ENCODE data around the gene SPECC1. TPM values are rescaled to one million over a fixed set of nuclear protein-coding genes. Genes with fewer than 3 reads are reported as not detected.

The SPECC1 gene
- total and polyA plus RNA-seq, 9 of the 15 experiments (the other 6 are each of a cell fraction or from before 2014, with no cell fraction given): 2.4 to 19.6 (median 14.7) TPM

- in situ Hi-C loops (cut with MboI): no loop called here
- Histone ChIP-seq H3K9me3 (replicated peaks; ENCODE audit: control insufficient read depth, insufficient read depth, low read depth, low read length) (no peaks in the 10 kb centered on the region), H3K4me3 (no peak overlapping the region), H3K4me1 (replicated peaks in 1 of 2; ENCODE audit: control insufficient read depth in 2 of 2, insufficient read depth in 2 of 2, low read length in 2 of 2) (no peaks in the 10 kb centered on the region), H2AFZ (ENCODE audit: low read depth, low read length) (no peak overlapping the region), H3K79me2 (ENCODE audit: control insufficient read depth, insufficient read depth, low read length) (no peaks in the 10 kb centered on the region), H3K27ac (ENCODE audit: extremely low read depth, low read depth, low read length) (no peak overlapping the region), H3K9me1 (ENCODE audit: control insufficient read depth, insufficient read depth, low read length) (no peaks in the 10 kb centered on the region), H4K20me1 (replicated peaks; ENCODE audit: control insufficient read depth, insufficient read depth, low read length) (no peaks in the 10 kb centered on the region), H3K27me3 (ENCODE audit: control insufficient read depth in 2 of 2, insufficient read depth in 2 of 2, low read length in 2 of 2) (no peaks in the 10 kb centered on the region), H3K4me2 (ENCODE audit: insufficient read depth, low read length) (no peak overlapping the region), H3K36me3 (ENCODE audit: control insufficient read depth, insufficient read depth, low read length) (no peaks in the 10 kb centered on the region), H3K9ac (ENCODE audit: insufficient read depth in 1 of 2, low read depth in 2 of 2, low read length in 2 of 2) (no peak overlapping the region)
- POLR2A ChIA-PET: no interaction called here
- intact Hi-C loops (cut with micrococcal nuclease): no loop called here
- no TSS peak for BruUV-seq (replicated peaks)
- DNase-seq (ENCODE audit: extremely low read depth in 1 of 4, low spot score in 3 of 4) (no peak), FAIRE-seq (no peak), ATAC-seq (no peak)
- 90% methylated on average over 6 of the region's 9 CpGs for WGBS (ENCODE audit: insufficient coverage, low coverage, missing lambda C conversion rate)
- TF ChIP-seq ZNF41 (CRISPR knock-in tag; conservative IDR thresholded peaks at IDR 0.05) (no peak), KDM4B (IDR thresholded peaks at IDR 0.05; ENCODE audit: borderline replicate concordance in 2 of 2, low read depth in 1 of 2) (no peak), FIP1L1 (IDR thresholded peaks at IDR 0.05; ENCODE audit: low read depth, low read length, poor library complexity, severe bottlenecking) (no peak), RBM17 (IDR thresholded peaks at IDR 0.05; ENCODE audit: borderline replicate concordance, low read depth, low read length) (no peak), DACH1 (IDR thresholded peaks at IDR 0.05; ENCODE audit: partially characterized antibody) (no peak), MED1 (CRISPR knock-in tag; IDR thresholded peaks at IDR 0.05; ENCODE audit: borderline replicate concordance) (no peak), ELK3 (CRISPR knock-in tag; IDR thresholded peaks at IDR 0.05) (no peak), ZKSCAN3 (CRISPR knock-in tag; IDR thresholded peaks at IDR 0.05) (no peak), ETS1 (conservative IDR thresholded peaks at IDR 0.05; ENCODE audit: control insufficient read depth, low read depth, low read length) (no peak), ZNF146 (CRISPR knock-in tag; IDR thresholded peaks at IDR 0.05; ENCODE audit: unreplicated experiment) (no peak), ZNF12 (CRISPR knock-in tag; IDR thresholded peaks at IDR 0.05) (no peak)
- CTCF ChIA-PET (ENCODE audit: low intra/inter-chr PET ratio): no interaction called here
Observed at GRCh38 chr17:20300436-20300934, 291.3 kb downstream of the SPECC1 start.
